Mucosa of descending colon (tissue), 3 donors: ENCODE data around the gene MMP21. TPM values are rescaled to one million over a fixed set of nuclear protein-coding genes. Genes with fewer than 3 reads are reported as not detected.

Experiments used
- ATAC-seq: fragments of 200-7000 bp; cut with Tn5 transposase; one replicate; pipeline ENCODE4 v1.9.1; 2020; ENCODE audit warnings: mild to moderate bottlenecking, moderate library complexity
- DNase-seq, 3 donors: peaks; one replicate each; pipeline ENCODE4 v3.0.0-alpha.2; 2020
- H3K36me3 ChIP-seq: fragments of 200-600 bp; one replicate; pipeline ENCODE4 v1.8.0; 2021; ENCODE audit warnings: low read depth, mild to moderate bottlenecking
- H3K4me1 ChIP-seq: fragments of 200-600 bp; one replicate; pipeline ENCODE4 v1.8.0; 2021; ENCODE audit warnings: low read depth, mild to moderate bottlenecking
- H3K4me3 ChIP-seq: fragments of 200-600 bp; one replicate; pipeline ENCODE4 v1.8.0; 2021; ENCODE audit warnings: mild to moderate bottlenecking
- H3K9me3 ChIP-seq: fragments of 200-600 bp; one replicate; pipeline ENCODE4 v1.8.0; 2021; ENCODE audit warnings: mild to moderate bottlenecking
- CTCF ChIP-seq: fragments of 200-600 bp; IDR thresholded peaks from one replicate; pipeline ENCODE4 v1.8.0; 2022; ENCODE audit warnings: antibody characterized with exemption, mild to moderate bottlenecking
- intact Hi-C, 2 donors: fragments of 100-400 bp; cut with DNase I in 1 of 2; cut with micrococcal nuclease in 1 of 2; formaldehyde crosslinking; loops; one replicate each; pipeline versions ENCODE4 v1.11.0 to v1.11.1; 2022; cut with DNase I, micrococcal nuclease
- total RNA-seq, 3 donors: library from RNA; stranded (reverse); fragmentation: NEBNext Ultra II Directional in 2 of 3; extraction: Animal tissue kit (Norgen Biotek cat#: 25700) in 2 of 3; gene quantifications; one replicate each; pipeline versions ENCODE4 v1.2.1 to v1.2.4, GENCODE V29; 2021 to 2023
- donor health status: DM: no; HTN: no; CAD: no; lungs with moderate emphysema.
- donor health status: DM: no; HTN: no; CAD: no.
- donor health status: DM: no; HTN: yes; CAD: no.

The MMP21 gene
- total RNA-seq, 3 donors from 2014 or later = 0.14 to 0.28 TPM; not detected in 1

- no peaks in the 10 kb centered on the region for H3K9me3 ChIP-seq
- H3K4me1 ChIP-seq = no peaks in the 10 kb centered on the region
- no peak for TF ChIP-seq CTCF
- H3K4me3 ChIP-seq = no peak overlapping the region
- H3K36me3 ChIP-seq = no peaks in the 10 kb centered on the region
- DNase-seq = no peak
- intact Hi-C loops = no loop called here
- ATAC-seq = no peak
These were observed 28.2 kb downstream of the MMP21 start for GRCh38 chr10:125747417-125747816.

GRCh38 chr10:125744909-125745308 lies 30.7 kb downstream of the MMP21 start:
- H3K4me3 ChIP-seq = no peak overlapping the region
- H3K36me3 ChIP-seq = no peaks in the 10 kb centered on the region
- intact Hi-C loops = no loop called here
- no peak for ATAC-seq
- TF ChIP-seq CTCF = no peak
- DNase-seq = no peak
- no peaks in the 10 kb centered on the region for H3K9me3 ChIP-seq
- no peaks in the 10 kb centered on the region for H3K4me1 ChIP-seq

- intact Hi-C loops = no loop called here
- Histone ChIP-seq H3K36me3 (peaks cover 3% of the 10 kb centered on the region), H3K9me3 (no peaks in the 10 kb centered on the region), H3K4me1 (no peaks in the 10 kb centered on the region), H3K4me3 (no peak overlapping the region)
- DNase-seq (no peak), ATAC-seq (no peak)
- no peak for TF ChIP-seq CTCF
These were observed 33.2 kb downstream of the MMP21 start for GRCh38 chr10:125742465-125742864.

GRCh38 chr10:125739994-125740679 lies 35.5 kb downstream of the MMP21 start:
- no peak overlapping the region for H3K4me3 ChIP-seq
- DNase-seq (no peak), ATAC-seq (no peak)
- no peaks in the 10 kb centered on the region for H3K4me1 ChIP-seq
- intact Hi-C loops = no loop called here
- peaks cover 3% of the 10 kb centered on the region for H3K36me3 ChIP-seq
- TF ChIP-seq CTCF = no peak
- H3K9me3 ChIP-seq = no peaks in the 10 kb centered on the region

GRCh38 chr10:125738206-125738605 lies 37.4 kb downstream of the MMP21 start:
- ATAC-seq (no peak), DNase-seq (no peak)
- intact Hi-C loops = no loop called here
- Histone ChIP-seq H3K4me1 (no peaks in the 10 kb centered on the region), H3K4me3 (no peak overlapping the region), H3K36me3 (peaks cover 3% of the 10 kb centered on the region), H3K9me3 (no peaks in the 10 kb centered on the region)
- TF ChIP-seq CTCF = no peak

- H3K9me3 ChIP-seq = no peaks in the 10 kb centered on the region
- no peaks in the 10 kb centered on the region for H3K4me1 ChIP-seq
- intact Hi-C loops = no loop called here
- no peak for ATAC-seq
- no peak for DNase-seq
- TF ChIP-seq CTCF = no peak
- H3K36me3 ChIP-seq = peaks cover 15% of the 10 kb centered on the region
- no peak overlapping the region for H3K4me3 ChIP-seq
These were observed 40.8 kb downstream of the MMP21 start for GRCh38 chr10:125734823-125735222.
